SW 1271 (cell line): Measurements from ENCODE around the gene ACOXL.

Experiments
- DNase-seq, 2 experiments: peaks; one replicate each; lab custom pipeline; 2025; lab: John Stamatoyannopoulos, UW

ACOXL gene

DNA sequence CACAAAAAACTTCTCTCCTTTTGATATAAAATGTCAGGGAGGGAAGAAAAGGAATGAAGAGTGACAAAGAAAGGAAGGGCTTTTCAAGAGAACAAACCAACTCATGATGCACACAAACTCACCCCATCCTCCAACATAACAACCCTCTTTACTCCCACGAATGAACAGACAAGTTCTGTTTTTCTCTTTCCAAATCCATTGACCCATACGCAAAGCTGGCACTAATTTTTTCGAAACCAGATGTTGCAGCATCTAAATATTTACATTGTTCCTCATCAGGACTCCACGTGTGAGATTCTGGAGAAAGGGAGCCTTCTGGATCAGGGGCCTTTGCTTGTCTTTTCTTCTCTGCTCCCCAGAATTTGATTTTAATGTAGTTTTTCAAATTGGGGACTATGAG lies 245.0 kb downstream of the ACOXL start:
- DNase-seq, result no peak

DNA sequence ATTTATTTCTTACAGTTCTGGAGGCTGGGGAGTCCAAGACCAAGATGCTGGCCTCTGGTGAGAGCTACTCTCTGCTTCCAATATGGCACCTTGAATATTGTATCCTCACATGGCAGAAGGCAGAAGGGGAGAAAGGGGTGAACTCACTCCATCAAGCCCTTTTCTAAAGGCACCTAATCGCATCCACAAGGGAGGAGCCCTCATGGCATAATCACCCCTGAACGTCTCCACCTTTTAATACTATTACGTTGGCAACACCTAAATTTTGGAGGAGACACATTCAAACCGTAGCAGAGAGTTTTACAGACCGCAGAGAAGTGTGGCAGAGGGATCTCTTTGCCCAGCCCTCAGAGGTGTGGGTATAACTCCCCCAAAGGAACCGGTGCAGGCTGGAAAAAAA lies 245.8 kb downstream of the ACOXL start:
- no peak for DNase-seq

DNA sequence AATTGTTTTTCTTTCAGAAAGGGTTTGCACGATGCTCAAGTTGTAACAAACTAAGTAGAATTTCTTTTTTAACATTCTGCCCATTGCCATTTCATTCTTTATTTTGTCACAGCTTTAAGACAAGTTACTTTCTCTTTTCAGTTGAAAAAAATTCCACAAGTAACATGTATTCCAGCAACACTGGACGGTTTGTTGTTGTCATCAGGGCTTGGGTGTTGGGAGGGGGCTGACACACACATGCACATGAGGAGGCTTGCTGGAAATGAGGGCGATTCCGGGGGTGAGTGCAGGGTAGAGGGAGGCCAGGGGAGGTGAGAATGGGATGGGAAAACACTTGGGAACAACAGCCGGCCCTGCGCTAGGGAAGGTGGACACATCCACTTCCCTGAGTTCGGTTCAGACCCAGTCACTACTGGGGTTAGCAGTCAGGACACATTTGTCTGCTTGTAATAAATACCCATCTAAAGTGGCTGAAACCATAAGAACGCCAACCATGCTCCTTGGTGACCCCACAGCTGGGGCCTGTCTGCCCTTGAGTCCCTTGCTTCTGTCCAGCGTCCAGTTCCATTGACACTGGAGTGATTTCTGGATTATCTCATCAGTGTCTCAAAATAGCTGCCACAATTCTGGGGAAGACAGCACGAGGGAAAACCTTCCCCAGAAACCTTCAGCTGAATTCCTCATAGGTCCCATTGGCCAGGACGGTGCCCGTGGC lies 246.5 kb downstream of the ACOXL start:
- DNase-seq, result no peak

DNA sequence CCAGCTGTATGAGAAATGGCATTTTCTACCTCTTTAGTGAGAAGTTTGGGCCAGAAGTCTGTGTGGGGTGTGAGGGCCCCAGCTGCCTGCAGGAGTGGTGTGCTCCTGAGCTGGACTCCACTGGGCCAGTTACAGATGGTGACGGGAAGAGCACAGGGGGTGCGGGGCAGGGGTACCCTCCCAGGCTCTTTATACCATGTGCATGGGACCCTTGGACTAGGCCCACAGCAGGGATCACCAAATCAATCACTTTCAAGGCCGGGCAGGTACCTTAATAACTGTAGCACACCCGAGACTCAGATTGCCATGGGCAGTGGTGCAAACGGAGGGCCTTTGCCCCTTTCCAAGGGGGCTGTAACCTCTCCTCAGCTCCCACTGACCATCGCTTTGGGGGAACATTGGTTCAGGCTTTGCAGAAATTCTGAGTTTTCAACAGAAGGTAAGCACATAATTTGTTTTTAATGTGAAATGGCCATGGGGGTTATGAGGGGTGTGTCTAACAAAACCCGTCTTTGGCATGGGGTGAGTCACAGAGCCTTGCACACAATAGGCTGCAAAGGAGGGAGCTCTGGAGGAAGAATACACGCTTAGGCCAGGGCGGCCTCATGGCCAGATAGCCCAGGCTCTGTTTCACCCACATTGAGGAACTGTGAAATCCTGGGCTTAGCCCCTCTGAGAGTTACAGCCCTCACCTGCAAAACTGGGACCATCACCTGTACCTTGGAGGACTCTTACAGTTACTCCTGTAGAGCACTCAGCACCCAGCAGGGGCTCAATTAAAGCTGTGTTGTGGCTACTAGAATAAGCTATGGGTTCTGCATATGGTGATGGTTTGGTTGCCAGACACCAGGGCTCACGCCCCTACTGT lies 247.3 kb downstream of the ACOXL start:
- no peak for DNase-seq

DNA sequence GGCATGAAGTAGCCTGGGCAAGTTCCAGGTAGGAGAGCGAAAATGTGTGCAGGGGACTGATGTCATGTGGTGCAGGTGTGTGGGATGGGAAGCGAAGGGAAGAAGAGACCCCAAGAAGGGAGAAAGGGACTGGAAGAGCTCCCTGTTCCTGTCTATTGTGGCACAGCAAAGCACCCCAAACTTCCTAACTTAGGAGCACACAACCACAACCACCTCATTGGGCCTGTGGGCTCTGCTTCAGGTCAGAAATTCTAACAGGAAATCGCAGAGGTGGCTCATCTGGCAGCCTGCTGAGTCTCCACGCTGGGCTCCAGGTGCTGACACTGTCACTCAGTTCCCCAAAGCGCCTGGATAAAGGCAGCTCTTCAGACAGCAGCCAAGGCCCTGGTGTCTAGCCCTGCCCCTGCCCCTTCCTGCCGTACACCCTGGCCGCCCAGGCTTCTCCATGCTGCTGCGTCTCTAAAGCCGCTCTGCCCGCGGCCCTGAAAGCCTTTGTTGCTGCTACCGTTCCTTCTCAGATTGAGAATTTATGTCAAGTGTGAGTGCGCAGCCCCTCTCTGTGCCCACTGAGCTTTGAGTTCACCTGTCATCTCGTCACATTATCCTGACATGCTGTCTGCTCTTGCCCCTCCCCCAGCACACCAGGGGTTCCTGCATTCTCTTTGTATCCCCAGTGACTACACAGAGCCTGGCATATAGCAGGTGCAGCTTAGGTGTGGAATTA lies 248.1 kb downstream of the ACOXL start:
- DNase-seq, result no peak

DNA sequence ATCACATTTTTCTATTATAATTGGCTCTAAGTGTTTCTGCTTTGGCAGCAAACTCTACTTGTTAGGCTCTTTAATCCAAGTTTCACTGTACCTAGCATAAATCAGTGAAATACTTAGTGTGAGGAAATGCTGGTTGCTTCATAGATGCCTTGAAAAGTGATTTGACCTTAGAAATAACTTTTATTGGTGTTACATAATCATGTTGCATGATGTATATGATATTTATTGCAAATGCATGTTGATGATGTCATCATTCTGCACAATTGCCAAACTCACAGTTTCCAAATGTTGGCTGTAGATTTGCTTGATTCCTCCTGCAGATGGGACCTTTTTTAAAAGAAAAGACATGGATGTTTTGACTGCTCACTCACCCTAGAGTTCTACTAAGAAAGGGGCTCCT lies 250.8 kb downstream of the ACOXL start:
- no peak for DNase-seq

DNA sequence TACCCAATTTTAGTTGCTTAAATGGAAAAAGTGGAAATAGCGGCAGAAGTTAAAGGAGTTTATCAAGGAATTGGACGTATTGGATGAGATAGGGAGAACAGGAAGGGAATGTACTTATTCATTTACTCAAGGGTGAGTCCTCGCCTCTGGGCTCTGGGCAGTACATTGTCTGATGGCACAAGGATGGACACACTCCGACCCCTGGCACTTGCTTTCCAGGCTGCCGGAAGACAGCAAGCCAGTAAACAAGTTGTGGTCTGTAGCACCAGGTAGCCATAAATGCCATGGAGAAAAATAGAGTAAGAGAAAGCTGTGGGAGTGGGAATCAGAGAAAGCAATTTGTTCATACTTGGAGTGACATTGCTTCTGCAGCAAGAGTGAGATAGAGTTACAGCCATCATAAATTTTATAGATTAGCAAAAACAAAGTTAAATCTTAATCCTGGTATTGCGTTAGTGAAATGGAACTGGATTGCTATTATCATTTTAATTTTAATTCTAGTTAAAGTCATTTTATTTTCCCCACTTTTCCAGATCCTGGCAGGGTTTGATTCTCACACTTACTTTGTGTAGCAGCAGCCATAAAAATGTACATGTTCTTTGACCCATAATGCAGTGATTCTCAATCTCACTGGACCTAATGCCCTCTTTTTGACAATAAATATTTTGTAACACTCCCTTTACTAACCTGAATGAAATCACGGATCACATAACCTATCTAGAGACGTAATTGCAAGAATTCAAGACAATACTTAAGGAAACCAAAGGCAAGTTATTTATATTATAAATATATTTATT lies 252.5 kb downstream of the ACOXL start:
- DNase-seq, result no peak

DNA sequence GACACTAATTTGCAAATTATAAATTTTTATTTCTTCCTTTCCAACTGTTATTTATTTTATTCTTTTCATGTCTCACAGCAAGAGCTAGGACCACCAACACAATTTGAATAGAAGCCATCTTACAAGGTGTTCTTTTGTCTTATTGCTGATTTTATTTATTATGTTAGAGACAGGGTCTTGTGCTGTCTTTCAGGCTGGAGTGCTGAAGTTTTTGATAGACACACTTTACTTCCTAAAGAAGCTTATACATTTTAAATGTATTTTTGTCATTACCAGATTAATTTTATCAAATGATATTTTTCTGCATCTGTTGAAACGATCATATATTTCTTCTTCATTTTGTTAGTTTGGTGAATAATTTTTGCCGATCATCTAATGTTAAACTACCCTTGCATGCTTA lies 258.1 kb downstream of the ACOXL start:
- DNase-seq, result no peak

DNA sequence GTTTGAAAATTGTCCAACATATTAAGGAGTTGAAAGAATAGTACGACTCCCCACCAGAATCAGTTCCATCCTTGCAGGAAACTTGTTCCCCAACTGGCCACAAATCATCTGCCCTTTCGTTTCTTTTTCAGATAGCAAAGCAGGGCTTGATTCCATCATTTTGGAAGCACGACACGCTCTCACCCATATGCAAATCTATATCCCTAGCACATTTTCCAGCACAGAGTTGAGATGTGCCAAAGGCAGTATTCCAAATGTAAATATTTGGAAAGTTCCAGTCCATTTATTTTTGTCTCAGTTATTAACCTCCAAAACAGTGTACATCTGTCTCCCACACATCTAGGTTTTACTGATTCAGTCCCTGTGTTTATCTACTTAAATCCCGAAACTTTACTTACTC lies 259.5 kb downstream of the ACOXL start:
- no peak for DNase-seq

DNA sequence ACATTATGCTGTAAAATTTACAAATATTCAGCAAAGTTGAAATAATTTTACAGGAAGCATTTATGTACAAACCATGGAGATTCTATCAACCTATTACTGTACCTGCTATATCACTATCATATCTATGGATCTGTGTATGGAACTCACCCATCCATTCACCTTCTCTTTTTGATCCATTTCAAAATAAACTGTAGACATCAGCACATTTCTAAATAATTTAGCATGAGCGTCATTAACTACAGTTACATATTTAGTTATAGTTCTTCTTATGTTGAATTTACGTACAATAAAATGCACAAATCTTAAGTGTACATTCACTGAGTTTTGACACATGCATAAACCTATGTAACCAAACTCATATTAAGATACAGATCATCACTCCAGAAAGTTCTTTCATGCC lies 260.5 kb downstream of the ACOXL start:
- DNase-seq, result no peak

DNA sequence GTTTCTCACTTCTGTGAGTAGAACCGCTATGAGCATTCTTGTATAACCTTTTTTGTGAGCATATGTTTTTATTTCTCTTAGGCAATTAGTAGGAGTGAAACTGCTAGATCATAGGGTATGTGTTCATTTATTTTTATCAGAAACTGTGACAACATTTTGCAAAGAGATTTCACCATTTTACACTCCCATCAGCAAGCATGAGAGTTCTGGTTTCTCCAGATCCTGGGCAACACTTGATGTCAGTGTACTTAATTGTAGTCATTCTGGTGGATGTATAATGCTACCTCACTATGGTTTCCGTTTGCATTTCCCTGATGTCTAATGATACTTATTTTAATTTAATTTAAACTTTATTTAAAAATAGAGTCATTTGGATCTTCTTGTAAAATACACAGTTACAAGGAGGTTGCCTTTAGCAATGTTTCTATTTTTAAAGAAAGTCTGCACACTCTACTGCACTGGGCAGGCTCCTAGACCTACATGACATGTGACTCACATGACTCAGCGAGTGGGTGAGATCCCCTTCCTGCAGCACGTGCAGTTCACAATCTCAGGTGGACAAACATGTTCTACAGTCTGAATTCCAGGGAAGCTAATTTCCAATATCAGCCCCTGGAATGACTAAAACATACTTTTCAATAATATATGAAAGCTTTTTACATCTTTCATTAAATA lies 261.3 kb downstream of the ACOXL start:
- no peak for DNase-seq

DNA sequence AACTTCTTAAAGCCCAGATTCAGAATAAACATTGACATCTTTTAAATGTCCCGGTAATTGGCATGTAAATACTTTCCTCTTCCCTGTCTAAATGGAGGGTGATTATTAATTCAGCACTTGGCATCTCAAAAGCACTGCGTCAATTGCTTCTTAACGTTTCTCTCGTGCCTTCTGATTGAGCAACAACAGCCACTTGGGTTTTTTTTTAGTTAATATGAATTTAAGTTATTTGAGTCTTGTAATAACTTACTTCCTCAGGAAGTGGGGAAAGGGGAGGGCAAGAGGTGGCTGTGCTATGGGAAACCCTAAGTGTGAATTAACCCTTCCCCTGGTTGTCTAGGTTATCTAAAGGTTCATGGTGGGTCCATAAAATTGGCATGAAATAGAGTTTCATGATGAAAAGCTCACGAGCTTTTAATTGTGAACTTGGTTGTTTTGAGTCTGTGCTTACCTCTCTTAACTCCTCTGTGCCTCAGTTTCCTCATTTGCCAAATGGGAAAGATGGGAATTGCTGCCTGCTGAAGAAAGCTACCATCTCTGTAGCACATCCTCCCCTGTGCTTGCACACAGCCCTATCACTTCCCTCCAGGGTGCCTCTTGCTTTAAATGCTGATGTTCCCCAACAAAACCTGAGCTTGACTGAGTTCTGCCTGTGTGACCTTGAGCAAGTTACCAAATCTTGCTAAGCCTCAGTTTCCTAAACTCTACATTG lies 262.0 kb downstream of the ACOXL start:
- DNase-seq, result no peak

DNA sequence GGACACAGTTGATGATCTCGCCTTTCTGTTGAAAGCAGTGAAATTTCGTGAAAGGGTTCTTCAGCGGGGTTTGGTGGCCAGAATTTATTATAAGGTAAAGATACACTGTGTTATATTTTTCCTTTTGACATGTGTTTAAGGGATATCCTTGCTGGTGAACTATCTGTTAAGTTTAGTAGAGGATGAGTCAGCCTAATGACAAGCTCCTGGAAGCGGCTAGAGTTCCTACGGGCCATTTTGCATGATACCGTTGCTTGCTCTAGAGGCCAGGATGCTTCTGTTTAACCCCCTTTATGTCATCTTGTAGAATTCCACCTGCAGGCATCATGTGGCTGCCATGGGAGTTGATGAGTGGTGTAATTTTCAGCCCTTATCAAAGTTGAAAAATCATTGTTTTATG lies 263.5 kb downstream of the ACOXL start:
- DNase-seq, result no peak

DNA sequence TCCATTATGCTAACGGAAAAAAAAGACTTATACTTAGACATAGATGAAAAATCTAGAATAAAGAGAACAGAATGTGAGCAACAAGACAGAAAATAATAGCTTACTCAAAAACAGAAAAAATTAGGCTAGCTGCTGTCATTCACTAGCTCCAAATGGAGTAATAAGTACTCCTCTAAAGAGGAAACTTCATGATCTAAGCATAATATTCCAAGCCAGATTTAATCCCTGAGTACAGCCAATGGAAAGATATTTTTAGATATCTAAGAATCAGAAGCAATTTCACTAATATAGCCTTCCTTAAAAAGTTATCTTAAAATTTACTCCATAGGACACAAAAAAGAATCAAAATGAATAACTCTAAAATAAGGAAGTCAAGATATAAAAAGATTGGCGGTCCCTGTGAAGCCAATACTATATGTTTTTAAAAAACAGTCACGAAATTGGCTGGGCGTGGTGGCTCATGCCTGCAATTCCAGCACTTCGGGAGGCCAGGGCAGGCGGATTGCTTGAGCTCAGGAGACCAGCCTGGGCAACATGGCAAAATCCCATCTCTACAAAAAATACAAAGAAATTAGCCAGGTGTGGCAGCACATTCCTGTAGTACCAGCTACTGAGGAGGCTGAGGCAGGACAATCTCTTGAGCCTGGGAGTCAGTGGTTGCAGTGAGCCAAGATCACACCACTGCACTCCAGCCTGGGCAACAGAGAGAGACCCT lies 265.1 kb downstream of the ACOXL start:
- no peak for DNase-seq

DNA sequence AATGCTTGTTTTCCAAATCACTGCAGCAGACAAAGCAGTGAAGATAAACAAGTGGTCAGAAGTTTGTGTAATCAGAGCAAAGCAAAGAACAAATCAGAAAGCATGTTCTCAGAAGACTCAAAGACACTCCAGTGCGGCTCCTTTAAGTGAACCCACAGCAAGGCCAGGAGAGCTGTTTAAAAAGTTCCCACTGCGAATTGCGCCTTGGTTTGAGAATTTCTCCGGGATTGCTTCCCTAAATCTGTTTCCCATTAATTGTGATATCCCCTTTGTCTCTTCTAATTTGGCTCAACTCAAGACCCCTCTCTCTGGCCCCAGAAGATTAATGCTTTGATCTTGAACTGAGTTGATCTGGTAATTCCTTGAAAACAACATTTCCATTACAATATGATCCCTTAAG lies 265.9 kb downstream of the ACOXL start:
- no peak for DNase-seq

DNA sequence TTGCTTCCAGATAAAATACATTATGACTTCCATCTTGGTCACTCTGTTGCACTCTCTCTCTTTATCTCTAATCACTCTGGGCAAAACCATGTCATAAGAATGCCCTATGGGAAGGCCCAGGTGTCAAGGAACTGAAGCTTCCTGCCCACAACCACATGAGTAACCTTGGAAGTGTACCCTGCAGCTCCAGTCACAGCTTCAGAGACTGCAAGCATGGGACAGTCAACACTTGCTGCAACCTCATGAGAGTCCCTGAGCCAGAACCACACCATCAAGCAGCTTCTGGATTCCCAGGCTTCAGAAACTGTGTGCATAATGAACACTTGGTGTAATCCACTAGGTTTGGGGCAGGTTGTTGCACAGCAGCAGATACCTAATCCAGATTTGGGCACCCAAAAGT lies 267.3 kb downstream of the ACOXL start:
- DNase-seq, result no peak

DNA sequence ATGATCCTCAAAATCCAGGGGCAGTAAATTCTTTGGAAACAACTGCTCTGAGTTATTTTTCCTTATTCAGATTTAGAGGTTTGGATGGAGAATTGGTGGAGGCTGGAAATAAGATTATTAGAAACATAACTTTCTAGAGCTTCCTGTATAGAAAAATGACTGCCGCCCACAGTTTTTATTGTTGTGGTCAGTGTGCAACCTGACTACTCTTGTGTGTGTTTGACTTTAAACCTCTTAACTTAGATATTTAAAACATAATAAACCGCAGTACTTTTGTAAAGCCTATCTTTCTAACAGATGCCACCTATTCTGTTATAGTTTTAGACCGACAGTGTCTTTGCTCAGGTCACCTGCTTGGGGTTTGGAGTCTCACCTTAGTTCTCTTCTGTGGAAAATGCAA lies 272.9 kb downstream of the ACOXL start:
- DNase-seq, result no peak

DNA sequence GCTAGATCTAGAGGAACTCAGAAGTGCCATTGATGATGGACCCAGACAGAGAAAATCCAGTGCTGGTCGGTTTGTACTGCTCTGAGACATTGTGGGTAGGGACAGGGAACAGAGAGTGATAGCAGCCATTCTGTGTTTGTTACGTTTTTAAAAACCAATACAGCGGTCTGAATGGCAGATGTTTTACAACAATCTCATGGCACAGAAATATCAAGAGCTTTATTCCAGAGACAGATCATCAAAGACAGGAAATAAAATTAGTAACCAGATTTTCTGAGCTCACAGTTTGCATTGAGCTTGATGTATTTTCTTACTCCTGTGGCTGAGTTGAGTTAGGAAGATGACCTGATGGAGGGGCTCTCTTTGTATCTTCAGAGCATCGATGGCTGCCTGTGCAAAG lies 273.4 kb downstream of the ACOXL start:
- DNase-seq, result no peak

DNA sequence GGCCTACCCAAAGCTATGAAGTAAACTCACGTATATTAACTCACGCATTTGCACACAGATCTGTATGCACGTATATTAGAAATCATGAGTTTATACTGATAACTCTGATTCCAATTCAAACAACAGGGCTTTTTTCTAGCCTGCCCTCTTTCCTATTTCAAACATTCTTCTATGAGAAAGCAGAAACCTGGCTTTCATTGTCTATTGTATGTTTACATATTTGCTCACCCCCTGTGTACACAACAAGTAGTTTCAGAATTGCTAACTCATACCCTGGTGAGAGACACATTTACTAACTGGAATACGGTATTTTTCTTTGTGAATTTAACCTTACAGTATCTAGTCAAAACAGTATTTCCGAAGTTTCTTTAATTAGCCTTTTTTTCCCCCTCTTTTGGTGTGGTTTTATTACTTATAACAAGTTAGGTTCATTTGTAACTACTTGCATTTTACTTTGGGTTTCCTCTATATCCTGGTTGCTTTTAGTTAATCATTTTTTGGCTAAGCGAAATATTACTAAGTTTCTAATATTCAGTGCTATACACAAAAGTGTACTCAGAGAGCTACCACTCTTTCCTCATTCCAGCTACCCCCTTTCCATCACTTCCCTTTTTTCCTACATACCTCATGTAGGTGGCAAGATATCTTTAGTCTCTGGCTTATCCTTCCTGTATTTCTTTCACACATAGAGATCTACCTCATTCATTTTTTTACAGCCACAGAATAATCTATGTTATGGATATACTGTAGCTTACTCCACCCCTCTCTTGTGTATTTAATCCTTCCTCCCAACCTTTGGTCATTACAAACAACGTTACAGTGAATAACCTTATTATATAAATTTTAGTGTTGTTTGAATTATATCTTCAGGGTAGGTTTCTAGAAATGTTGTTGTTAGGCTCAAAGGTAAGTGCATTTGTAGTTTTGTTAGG lies 275.6 kb downstream of the ACOXL start:
- DNase-seq, result no peak
